HG02678 (cell line): ENCODE measurements around the gene C17orf107.

Experiments used
- ATAC-seq: cut with Tn5 transposase; IDR thresholded peaks from one replicate; pipeline ENCODE4 v1.9.1; 2021; ENCODE audit warnings: mild to moderate bottlenecking, moderate library complexity; ENCODE audit not compliant: unreplicated experiment

The C17orf107 gene

DNA sequence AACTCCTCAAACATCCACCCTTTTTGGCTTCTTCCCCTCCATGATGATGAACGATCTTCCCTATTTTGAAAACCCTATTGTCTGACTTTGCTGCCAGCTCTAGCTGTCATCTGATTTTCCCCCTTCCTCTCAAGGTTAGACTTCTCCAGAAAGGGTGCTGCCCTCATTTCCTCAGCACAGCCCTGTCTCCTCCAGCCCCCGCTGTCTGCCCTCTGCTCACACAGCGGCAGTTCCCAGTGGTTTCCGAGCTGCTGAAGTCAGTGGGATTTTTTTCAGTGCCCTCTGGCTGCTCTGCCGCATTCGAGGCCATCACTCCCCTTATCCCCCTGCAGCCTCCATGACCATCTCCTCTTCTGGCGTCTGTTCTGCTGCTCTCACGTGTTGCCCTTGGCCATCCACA is 26.6 kb upstream of the C17orf107 start:
- no peak for ATAC-seq

DNA sequence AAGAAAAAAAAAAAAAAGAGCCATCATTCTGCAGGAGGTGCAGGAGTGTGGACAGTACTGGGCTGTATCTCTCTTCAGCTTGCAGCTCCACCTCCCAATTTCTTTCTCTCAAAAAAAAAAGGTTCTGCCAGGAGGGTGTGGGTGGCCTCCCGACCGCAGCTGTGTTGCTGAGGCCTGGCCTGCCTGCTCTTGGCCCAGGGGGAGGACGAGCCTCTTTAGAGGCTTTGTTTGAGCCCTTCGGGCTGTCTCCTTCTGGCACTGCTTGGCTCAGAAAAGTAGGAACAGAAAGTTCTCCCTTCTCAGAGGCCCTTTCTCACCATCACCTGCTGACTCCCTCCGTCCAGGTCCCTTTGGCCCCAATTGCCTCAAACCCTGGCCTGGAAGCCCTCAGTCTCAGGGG is 22.2 kb upstream of the C17orf107 start:
- ATAC-seq: no peak

DNA sequence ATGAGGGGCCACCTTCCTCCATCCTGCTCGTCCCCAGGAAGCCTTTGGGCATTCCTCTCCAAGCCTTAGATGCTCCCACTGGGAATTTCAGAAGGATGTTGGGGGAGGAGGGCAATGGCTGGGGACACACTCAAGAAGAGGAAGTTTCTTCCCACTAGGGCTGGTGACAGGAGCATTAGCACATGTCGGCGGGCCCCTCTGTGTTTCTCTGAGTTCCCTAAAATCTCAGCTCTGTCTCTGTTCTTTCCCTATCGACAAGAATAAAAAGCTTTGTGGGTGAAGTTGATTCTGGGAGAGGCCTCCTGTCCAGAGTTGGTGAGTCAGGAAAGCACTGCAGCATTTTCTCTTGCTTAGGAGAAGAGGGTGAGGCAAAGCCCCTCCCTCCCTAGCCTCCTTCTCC is 19.7 kb upstream of the C17orf107 start:
- no peak for ATAC-seq

DNA sequence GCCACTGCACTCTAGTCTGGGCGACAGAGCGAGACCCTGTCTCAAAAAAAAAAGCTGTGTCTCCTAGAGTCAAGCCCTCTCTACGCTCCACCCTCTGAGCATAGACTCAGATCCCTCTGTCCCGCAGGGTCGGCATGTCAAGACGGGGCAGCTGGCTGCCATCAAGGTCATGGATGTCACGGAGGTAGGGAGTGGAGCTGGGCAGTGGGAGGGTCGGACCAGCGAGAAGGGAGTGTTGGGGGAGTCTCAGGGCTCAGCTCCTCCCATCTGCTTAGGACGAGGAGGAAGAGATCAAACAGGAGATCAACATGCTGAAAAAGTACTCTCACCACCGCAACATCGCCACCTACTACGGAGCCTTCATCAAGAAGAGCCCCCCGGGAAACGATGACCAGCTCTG is 18.5 kb upstream of the C17orf107 start:
- ATAC-seq: no peak

DNA sequence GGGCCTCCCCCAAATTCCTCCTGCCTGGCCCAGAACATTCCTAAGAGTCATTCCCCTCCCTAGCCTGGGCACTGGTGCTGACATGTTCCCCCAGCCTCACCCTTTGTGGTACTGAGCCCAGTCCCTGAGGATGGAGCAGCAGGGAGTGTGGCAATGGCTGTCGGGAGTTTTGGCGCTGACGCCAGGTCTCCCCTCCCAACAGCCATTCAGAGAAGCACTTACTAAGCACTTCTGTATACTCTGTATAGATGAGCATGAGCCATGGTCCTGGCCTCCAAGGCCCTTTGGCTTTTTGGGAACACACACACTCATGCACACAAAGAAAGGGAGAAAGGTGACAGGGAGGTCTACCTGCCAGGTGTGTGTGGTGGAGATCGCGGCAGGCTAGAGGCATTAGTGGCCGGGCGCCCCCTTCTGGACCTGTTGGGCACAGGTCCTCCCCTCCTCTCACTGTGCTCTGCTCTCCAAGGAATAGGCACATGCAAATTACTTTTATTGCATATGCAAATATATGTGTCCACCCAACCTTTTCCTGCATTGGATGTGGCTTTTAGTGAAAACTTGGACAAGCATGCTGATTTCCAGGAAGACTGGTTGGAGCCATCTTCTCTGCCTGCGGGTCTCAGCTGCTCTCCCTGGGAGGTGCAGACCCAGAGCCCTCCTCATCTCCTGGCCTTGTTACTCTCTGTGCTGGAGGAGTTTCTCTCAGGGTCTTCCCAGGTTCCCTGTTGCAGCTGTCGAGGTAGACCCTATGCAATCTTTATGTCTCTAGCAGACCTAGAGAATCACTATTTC is 17.4 kb upstream of the C17orf107 start:
- ATAC-seq: no peak

DNA sequence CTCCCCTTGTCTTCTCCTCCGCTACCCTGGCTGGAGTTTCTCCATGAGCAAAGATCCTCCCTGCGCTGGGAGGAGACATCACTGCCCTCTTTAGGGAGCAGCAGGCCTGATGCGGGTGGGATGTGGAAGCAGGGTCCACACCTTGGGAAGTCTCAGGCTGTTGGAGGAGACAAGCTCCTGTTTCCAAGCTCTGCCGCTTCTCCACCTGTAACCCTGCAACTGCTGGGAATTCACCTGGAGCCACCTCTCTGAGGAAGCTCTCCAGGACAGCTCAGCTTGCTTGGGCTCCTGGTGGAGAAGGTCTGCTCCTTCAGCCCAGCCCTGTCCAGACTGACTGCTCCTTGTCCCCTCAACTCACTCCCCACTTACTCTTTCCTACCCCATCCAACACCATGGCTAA is 14.8 kb upstream of the C17orf107 start:
- ATAC-seq: no peak

DNA sequence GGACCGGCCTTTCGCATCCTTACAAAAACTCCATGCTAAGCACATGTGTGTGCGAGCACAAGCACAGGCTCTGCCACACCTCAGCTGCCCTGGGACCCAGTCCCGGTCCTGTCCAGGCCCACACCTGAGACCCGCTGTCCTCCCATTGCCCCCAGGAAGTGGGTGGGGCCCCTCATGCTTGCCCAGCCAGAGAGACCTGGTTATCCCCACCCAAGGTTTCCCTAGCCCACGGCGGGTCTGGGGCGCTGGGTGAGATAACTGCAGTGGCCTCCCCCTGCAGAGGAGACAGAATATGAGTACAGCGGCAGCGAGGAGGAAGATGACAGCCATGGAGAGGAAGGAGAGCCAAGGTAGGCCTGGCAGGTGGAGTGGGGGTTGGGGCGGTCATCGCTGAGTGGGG is 12.5 kb upstream of the C17orf107 start:
- no peak for ATAC-seq

DNA sequence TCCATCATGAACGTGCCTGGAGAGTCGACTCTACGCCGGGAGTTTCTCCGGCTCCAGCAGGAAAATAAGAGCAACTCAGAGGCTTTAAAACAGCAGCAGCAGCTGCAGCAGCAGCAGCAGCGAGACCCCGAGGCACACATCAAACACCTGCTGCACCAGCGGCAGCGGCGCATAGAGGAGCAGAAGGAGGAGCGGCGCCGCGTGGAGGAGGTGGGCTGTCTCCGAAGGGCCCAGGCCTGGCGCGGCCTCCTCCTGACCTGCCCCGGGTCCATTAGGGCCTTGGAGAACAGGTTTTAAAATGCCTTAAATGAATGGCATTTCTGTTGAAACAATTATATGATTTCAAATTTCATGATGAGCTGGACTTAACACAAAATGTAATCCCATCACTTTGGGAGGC is 11.8 kb upstream of the C17orf107 start:
- ATAC-seq: no peak

DNA sequence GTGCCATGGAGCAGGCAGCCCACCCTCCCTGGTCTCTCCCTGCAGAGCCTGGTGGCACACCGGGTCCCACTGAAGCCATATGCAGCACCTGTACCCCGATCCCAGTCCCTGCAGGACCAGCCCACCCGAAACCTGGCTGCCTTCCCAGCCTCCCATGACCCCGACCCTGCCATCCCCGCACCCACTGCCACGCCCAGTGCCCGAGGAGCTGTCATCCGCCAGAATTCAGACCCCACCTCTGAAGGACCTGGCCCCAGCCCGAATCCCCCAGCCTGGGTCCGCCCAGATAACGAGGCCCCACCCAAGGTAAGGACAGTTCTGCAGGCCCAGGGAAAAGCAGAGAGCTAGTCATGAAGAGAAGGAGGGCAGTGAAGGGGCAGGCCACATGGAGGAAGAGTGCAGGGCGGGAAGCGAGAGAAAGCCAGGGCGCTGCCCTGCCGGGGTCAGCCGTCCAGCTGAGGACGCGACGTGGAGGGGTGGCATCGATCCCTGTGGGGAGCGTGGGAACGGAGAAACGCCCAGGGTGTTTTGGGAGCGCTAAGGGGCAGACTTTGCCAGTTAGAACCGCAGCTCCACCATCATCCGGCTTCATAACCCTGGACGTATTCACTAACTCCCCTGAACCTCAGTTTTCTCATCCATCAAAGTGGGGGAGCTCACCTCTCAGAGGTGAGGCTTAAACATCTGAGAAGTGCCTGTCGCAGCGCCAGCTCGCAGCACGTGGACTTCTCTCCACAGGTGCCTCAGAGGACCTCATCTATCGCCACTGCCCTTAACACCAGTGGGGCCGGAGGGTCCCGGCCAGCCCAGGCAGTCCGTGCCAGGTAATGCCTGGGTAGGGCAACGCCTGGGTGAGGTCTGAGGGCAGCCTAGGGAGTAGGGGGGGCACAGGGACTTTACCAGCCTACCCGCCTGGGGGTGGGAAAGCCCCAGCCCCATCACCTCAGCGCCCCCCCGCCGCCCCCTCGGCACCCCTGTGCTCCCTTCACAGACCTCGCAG is 7.6 kb upstream of the C17orf107 start:
- ATAC-seq: no peak

DNA sequence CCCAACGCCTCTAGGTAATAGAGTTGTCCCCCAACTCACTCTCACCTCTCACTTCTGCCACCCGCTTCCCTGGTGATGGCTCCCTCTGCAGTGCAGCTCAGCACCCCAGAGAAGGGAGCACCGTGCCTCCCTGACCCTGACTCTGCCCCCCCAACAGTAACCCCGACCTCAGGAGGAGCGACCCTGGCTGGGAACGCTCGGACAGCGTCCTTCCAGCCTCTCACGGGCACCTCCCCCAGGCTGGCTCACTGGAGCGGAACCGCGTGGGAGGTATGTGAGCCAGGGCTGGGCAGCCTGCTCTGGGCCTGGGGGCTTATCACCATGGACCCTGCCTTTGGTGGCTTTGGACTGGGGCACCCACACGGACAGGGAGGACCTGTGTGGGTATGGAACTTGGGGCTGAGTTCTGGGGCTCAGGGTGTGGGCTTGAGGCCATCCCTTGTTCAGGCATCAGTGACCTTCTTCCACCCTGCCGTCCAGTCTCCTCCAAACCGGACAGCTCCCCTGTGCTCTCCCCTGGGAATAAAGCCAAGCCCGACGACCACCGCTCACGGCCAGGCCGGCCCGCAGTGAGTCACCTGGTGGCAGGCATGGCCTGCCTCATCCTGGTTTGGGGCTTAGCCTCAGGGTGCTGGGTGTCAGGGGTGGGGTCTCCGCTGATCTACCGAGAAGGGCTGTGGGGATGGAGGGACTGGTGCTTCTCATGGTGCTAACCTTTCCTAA is 6.7 kb upstream of the C17orf107 start:
- ATAC-seq: no peak

DNA sequence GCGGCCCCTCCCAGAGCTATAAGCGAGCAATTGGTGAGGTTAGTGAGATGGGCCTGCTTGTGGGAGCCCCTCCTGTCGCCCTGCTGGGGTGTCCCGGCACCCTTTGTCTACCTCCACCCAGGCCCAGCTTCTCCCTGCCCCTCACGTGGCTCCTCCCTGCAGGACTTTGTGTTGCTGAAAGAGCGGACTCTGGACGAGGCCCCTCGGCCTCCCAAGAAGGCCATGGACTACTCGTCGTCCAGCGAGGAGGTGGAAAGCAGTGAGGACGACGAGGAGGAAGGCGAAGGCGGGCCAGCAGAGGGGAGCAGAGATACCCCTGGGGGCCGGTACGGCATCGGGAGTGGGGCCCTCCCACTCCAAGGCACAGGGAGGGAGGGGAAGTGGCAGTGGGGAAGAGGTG is 6.1 kb upstream of the C17orf107 start:
- no peak for ATAC-seq

DNA sequence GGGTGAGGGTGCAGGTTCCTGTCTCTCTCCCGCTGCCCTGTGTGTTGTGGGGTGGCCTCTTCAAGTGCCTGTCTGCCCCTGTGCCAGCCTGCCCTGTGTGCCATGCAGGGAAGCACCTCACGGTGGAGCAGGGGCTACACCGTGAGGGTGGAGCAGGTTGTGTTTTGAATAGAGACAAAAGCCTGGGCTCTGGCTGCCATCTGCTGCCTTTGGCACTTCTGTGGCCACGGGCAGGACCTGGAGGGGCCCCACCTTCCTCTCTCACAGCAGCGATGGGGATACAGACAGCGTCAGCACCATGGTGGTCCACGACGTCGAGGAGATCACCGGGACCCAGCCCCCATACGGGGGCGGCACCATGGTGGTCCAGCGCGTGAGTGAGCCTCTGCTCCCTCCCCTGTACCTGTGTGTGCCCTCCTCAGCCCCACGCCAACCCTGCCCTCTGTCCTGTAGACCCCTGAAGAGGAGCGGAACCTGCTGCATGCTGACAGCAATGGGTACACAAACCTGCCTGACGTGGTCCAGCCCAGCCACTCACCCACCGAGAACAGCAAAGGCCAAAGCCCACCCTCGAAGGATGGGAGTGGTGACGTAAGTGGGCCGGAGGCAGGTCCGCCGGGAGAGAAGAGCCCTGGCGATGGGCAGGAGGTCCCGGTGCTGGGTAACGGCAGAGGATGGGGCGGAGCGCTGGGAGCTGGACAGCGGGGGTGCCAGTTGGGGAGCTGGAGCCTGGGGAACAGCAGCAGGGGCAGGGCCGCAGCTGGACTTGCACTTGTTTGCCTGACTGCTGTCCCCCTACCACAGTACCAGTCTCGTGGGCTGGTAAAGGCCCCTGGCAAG is 5.4 kb upstream of the C17orf107 start:
- no peak for ATAC-seq

DNA sequence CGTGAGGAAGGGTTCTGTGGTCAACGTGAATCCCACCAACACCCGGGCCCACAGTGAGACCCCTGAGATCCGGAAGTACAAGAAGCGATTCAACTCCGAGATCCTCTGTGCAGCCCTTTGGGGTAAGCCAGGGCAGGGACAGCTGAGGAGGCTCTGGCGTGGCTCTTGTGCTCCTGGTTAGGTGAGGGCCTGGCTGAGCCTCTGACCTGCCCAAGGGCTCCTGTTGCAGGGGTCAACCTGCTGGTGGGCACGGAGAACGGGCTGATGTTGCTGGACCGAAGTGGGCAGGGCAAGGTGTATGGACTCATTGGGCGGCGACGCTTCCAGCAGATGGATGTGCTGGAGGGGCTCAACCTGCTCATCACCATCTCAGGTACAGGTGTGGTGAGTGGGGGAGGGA is 4.2 kb upstream of the C17orf107 start:
- ATAC-seq: no peak

DNA sequence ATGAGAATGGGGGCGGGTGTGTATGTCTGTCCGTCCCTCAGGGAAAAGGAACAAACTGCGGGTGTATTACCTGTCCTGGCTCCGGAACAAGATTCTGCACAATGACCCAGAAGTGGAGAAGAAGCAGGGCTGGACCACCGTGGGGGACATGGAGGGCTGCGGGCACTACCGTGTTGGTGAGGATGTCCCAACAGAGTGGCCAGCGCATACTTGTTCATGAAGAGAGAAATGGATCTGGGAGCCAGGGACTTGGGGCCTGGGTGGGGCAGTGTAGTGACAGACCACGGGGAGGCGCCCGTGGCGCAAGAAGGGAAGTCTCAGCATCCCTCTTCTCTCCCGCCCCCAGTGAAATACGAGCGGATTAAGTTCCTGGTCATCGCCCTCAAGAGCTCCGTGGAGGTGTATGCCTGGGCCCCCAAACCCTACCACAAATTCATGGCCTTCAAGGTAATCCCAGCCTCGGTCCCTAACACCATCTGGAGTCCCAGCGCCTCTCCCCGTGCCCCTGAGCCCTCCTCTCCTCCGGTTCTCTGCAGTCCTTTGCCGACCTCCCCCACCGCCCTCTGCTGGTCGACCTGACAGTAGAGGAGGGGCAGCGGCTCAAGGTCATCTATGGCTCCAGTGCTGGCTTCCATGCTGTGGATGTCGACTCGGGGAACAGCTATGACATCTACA is 3.5 kb upstream of the C17orf107 start:
- ATAC-seq: no peak

DNA sequence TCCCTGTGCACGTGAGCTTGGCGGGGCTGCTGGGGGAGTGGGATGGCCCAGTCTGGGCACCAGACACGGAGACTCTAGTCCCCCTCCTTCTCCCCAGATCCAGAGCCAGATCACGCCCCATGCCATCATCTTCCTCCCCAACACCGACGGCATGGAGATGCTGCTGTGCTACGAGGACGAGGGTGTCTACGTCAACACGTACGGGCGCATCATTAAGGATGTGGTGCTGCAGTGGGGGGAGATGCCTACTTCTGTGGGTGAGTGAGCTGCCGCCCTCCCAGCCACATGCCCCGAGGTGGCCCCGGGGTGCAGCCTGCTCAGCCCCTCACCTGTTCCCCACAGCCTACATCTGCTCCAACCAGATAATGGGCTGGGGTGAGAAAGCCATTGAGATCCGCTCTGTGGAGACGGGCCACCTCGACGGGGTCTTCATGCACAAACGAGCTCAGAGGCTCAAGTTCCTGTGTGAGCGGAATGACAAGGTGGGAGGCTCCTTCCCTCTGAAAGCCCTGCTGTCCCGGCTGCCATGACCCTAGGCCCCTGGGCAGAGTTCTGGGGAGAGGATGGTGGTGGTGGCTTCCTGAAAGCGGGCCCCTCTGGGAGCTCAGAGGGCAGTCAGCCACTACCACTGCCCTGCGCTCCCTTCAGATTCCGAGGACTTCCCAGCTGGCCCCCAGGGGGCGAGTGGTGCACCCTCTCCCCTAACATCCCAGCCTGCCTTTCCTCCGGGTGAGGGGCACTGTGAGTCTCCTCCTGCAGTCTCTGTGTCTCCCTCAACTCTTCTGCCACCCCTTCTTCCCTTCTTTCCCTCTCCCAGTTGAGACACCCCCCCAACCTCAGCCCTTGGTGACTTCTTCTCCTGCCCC is 2.8 kb upstream of the C17orf107 start:
- no peak for ATAC-seq

DNA sequence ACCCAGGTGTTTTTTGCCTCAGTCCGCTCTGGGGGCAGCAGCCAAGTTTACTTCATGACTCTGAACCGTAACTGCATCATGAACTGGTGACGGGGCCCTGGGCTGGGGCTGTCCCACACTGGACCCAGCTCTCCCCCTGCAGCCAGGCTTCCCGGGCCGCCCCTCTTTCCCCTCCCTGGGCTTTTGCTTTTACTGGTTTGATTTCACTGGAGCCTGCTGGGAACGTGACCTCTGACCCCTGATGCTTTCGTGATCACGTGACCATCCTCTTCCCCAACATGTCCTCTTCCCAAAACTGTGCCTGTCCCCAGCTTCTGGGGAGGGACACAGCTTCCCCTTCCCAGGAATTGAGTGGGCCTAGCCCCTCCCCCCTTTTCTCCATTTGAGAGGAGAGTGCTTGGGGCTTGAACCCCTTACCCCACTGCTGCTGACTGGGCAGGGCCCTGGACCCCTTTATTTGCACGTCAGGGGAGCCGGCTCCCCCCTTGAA is 2.1 kb upstream of the C17orf107 start:
- ATAC-seq: no peak

DNA sequence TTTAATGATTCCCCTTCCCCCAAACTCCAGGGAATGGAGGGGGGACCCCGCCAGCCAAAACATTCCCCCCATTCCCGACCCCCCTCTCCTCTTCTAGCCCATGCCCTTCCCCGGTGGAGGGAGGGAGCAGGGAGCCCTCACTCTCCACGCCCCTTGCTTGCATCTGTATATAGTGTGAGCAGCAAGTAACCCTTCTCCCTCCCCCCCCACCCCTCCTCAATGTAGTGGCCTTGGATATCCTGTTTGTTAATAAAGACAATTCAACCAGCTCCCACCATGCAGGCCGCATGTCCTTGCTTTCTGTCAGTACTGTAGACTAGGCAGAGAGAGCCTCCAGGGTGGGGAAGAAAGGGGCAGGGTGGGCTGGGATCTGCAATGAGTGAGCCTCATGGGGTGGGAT is 1.6 kb upstream of the C17orf107 start:
- ATAC-seq: no peak

DNA sequence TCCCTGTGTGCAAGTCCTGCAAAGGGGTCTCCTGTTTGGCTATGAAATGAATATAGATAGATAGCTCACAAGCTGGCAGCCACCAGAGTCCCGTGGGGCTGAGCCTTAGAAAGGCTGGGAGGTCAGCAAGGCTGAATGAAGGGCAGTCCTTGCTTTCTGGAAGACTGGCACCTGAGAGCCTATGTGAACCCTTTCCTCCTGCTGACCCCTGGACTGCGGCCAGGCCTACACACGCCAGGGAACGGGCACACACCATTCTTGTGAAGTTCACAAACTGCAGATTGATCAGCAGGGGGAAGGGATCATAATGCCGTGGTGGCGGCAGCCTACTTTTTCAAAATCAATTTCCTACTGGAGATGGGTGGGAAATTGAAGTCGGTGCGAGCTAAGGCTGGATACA is 985 bp upstream of the C17orf107 start:
- ATAC-seq: no peak

DNA sequence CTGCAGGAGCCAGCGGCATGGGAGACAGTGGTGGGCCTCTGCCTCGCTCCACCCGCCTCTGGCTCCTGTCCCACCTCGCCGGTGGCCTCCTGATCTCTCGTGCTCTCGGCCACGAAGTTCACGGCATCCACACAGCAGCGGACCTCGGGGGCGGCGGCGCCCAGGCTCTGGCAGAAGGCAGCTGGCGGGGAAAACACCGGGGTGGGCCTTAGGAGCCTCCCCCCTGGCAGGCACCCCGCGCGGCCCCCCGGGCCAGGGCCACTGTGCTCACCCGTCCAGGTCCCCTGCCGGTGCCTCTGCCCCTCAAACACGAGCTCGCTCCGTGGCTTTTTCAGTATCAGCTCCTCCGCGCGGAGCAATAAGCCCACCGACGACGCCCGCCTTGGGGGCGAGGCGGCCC is 409 bp upstream of the C17orf107 start:
- ATAC-seq: peak; percentile 6
